ENCODE results near the gene CPOX.

GRCh38 chr3:98630416-98630815, 37.0 kb upstream of the CPOX start:
- TF ChIP-seq CHD1 (IDR thresholded peaks at IDR 0.05; ENCODE audit: low read depth, low read length) (no peak), GABPA (IDR thresholded peaks at IDR 0.05; ENCODE audit: low read depth) (no peak), EZH2 (IDR thresholded peaks at IDR 0.05; ENCODE audit: borderline replicate concordance, control insufficient read depth, low read depth, low read length) (no peak), NFYB (IDR thresholded peaks at IDR 0.05; ENCODE audit: insufficient read depth, low read depth, low read length) (no peak)

Measured in GM12878 (cell line).